DMS79 (cell line): Measurements from ENCODE around the gene ACOT7.

ENCODE experiments used
- DNase-seq: peaks from one replicate; lab custom pipeline; 2025; lab: John Stamatoyannopoulos, UW

ACOT7 gene

DNA sequence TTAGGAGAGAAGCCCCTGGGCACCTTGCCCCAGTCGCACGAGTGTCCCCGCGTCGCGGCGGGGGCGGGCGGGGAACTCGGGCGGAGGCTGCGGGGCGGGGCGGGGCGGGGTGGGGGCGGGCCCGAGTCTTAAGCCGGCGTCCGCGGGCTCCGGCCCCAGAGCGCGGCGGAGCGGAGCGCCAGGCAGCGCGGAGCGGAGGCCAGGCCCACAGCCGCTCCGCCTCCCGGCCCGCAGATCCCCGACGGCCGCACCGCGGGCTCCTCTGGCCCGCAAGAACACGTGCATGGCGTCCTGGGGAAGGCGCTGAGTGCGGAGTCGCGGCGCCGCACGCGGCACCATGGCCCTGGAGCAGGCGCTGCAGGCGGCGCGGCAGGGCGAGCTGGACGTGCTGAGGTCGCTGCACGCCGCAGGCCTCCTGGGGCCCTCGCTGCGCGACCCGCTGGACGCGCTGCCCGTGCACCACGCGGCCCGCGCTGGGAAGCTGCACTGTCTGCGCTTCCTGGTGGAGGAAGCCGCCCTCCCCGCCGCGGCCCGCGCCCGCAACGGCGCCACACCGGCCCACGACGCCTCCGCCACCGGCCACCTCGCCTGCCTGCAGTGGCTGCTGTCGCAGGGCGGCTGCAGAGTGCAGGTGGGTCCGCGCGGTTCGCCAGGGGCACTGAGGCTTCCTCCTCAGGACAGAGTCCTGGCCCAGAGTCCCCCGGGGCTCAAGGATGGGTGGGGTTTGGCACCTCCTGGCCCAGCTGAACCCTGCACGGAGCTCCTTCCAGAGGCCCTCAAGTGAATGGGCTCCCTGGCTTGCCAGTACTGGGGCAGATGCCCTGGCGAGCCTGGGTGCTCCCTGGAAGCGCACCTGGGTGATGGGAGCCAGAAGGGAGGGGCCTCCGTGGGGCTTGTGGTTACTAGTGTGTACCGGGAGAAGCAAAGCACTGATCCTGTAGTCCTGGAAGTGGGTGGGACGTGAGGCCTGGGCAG lies 31.3 kb upstream of the ACOT7 start, which contains the start of gene ESPN:
ESPN (plus strand) TSS at position 158 of the 975 bp plus-strand sequence; CDS start at position 338, 180 bp downstream.
- DNase-seq: no peak

DNA sequence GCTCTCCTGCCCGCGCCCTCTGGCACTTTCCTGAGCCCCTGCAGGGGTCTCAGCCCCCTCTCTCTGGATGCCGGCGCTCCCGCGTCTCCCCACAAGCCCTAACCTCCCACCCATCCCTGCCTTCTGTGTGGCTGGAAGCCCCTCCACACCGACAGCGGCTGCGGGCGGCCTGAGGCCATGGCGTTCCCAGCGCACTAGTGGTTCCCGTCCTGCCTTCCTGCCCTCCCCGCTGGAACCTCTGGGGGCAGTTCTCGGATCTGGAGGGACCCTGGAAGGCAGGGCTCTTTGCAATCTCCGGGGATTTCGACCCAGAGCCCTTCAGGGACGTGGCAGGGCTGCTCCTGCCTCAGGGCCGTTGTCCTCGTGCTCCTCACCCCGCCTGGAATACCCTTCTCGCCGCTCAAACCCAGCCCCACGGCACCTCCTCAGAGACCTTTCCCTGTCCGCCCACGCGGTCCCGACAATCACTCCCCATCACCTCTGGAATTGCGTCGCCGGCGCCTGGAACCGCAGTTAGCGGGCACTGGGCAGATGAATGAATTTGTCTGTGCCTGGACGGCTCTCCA lies 30.5 kb upstream of the ACOT7 start:
- peak; percentile 48 for DNase-seq

DNA sequence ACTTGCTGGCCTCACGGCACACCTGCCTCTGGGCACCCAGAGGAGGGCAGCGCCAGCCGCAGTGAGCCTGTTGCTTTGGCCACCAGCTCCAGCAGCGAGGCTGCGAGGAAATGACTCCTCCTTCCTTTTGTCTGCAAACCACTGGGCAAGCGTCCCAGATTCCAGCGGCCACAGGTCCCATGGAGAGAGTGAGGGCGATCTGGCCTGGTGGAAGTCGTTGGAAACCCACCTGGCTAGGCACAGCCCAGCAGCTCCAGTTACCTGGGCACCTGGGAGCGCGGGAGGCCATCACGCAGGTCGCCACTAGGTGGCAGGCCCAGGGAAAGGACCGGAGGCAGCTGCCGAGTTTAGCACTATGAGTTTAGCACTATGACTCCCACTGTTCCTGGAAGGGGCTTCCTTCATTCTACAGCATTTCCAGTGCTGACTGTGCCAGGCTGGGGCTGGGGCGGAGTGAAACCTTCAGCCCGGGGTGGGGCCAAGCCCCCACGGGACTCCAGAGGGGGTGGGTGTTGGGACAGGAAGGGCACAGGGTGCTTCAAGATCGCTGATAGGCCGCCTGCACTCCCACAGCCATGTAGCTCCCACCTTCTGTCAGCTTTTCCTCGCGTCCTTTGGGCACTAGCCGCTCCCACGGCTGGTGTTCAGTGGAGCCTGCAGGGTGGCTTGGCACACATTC lies 29.9 kb upstream of the ACOT7 start:
- DNase-seq: peak; percentile 95

DNA sequence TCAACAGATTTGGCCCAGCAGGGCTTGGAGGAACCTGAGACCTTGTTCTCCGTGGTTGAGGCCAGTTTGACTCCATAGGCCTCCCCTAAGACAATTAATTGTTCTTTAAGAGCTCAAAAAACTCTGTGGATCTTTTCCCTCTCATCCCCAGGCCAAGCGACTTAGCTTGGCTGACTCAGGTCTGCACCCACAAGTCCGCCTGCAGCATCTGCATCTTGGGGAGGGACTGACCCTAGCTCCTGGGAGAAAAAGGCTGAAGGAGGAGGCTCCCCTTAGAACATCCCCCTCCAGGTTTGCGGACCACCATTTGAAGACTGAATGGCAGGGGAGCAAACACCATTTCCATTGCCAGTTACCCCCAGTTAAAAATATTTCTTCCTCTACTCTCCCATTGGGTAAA lies 27.7 kb upstream of the ACOT7 start:
- no peak for DNase-seq

GRCh38 chr1:6420454-6421042 lies 27.0 kb upstream of the ACOT7 start:
- no peak for DNase-seq

GRCh38 chr1:6419804-6420453 lies 26.4 kb upstream of the ACOT7 start, which contains the start of gene HES2:
Gene HES2 (minus strand): TSS chr1:6419919. CDS start chr1:6419820, 99 bp downstream.
- no peak for DNase-seq

DNA sequence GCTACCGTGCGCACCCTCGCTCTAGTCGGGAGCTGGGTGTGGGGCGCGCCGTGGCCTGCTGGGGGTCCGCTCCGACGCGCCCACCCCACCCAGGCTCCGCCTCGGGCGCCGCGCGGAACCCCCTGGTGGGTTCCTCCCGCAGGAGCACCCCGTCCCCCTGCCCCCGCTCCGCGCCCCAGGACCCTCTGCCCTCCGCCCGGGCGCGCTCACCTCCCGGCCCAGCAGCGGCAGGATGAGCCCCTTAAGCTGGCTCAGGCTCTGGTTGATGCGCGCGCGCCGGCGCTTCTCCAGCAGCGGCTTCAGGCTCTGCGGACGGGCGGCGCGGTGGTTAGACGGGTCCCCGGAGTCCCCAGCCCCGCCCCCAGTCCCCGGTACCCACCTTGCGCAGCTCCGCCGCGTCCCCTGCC lies 25.8 kb upstream of the ACOT7 start:
- no peak for DNase-seq

GRCh38 chr1:6418668-6419396 lies 25.3 kb upstream of the ACOT7 start:
- no peak for DNase-seq

GRCh38 chr1:6417961-6418667 lies 24.5 kb upstream of the ACOT7 start:
- no peak for DNase-seq

DNA sequence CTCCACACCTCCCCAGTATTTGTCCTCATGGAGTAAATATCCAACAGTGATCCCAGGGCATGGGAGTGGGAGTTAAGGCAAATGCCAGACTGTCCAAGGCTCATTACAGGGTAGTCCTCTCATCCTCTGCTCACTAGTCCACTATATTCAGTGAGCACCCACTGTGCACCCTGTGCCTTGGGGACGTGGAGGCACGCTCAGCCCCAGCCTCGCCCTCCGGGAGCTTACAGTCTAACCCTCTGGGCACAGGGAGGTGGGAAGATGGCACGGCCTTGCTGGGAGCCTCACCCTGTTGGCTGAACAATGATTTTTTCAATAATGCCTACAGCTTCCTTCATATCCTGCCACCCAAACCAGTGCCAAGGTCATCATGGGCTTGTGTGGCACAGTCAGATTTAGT lies 23.3 kb upstream of the ACOT7 start:
- no peak for DNase-seq

DNA sequence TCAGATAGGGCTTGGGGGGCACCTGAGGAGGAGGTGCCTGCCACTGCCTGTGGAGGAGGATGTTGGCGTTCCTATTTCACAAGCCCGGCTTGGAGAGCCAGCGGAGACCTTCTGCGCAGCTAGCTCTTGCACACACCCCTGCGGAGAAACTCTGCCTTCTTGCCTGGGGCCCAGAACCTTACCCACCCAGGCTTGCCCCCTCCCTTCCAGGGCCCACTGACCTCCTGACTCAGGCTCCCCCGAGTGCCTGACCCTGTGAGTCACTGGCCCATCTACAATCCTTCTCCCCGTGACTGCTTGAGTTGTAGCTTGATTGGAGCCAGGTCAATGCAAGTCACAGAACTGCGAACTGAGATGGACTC lies 22.7 kb upstream of the ACOT7 start:
- no peak for DNase-seq

- DNase-seq: no peak
Observed at GRCh38 chr1:6414881-6415626, 21.5 kb upstream of the ACOT7 start.

DNA sequence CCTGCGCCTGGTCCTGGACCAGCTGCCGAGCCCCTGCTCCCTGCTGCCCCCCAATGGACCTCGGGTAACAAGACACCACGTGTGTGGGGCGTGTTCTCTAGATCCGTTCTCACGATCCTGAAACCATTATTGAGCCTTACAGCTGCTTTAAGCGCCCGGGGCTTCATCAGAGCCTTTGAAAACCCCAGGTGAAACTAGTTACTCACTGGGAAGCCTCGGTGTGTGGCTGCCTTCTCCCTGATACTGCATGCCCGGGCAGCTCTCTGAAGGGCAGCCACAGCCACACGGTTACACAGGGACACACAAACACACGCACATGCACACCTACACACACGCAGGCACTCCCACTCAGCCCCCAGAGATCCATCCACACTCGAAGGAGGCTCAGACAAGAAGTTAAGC lies 20.9 kb upstream of the ACOT7 start:
- DNase-seq: peak; percentile 34

DNA sequence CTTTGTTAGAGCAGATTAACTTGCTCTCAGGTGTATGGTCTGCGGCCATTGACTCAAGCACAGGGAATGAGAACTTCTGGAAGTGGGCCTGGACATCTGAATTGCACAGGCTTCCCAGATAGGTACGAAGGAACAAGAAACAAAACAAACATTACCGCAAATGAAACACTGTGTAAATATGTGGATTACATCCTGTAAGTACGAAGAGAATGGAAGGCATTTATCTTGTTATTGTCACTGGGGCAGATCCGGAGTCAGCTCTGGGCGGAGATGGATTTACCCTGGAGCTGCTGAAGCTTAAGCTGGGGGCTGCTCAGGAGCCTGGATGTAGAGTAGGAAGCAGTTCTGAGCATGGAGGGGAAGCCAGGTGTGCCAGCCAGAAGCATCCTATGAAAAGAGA lies 19.3 kb upstream of the ACOT7 start:
- no peak for DNase-seq

- no peak for DNase-seq
Observed at GRCh38 chr1:6410248-6410893, 16.8 kb upstream of the ACOT7 start.

- DNase-seq: no peak
Observed at GRCh38 chr1:6409733-6410132, 16.2 kb upstream of the ACOT7 start.

DNA sequence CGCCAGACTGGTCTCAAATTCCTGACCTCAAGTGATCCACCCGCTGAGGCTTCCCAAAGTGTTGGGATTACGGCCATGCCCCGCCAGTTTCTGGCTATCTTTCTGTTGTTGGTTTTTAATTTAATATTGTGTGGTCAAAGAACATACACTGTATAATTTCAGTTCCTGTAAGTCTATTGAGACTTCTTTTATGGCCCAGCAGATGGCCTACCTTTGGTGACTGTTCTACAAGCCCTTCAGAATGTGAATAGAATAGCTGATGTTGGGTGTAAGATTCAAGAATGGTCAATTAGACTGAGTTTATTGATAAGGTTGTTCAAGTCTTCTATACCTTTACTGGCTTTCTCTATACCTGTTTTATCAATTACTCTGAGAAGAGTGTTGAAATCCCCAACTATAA lies 15.5 kb upstream of the ACOT7 start:
- no peak for DNase-seq

- DNase-seq: no peak
Observed at GRCh38 chr1:6408023-6408422, 14.5 kb upstream of the ACOT7 start.

DNA sequence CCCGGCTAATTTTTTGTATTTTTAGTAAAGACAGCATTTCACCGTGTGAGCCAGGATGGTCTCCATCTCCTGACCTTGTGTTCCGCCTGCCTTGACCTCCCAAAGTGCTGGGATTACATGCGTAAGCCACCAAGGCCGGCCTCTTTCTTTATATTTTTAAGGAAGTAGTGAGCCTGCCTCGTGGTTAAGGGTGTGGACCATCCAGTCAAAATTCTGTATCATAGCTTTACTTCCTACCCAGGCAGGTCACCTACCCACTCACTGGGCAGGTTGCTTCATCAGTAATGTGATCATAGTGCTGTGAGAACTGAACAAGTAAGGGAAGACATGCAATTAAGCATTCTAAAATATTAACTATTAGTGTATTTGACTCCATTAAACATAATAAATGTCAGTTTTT lies 8.1 kb upstream of the ACOT7 start:
- no peak for DNase-seq
